ENCODE results near the gene POLR2C.

Gene POLR2C

DNA sequence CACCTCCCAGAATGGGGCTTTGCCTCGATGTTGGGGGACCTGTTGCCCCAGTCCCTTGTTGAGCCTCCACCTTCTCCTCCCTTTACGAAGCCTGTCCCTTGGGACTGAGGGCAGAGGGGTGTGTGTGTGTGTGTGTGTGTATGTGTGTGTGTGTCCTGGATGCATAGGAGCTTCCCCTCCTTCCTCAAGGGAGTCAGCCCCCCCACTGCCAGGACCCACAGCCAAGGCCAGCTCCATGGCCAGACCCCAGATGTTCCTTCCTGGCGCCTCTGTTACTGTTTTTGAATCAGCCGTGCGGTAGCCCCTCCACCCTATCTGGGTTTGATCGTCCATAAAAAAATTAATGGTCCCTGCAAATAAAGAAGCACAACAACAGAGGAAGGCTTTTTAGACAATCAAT lies 41.5 kb downstream of the POLR2C start:
- DNase-seq = no peak

DNA sequence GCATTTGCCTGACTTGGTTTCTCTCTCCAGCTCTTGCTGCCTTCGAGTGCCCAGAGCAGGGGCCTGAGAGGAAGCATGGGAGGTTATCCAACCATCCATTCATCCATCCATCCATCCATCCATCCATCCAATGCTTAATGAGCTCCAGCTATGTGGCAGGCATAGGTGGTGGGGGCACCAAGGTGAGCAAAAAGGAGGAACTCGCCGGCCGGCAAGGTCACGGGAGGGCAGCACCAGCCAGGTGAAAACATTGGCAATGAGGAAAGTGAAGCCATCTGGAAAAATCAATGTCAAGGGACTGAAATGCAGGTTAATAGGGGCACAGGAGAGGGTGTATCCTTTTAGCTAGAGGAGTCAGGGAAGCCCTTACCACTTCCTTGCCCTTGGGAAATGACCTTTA lies 42.0 kb downstream of the POLR2C start:
- no peak for DNase-seq

DNA sequence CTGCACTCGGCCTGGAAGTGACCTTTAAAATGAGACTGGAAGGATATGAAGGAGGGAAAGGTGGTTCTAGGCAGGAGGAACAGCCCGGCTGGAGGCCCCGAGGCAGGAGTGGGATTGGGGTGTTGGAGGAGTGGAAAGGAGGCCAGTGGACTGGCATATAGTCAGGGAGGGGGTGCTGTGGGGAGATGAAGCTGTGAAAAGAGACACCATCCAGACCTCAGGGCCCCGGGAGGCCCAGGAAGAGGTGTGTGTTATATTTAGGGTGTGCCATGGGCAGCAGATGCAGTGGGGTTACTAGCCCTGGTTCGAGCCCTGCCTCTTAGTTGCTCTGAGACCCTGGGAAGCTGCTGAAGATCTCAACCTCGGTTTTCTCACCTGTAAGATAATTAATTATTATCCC lies 42.7 kb downstream of the POLR2C start:
- DNase-seq = no peak

GRCh38 chr16:57507136-57508034 lies 44.9 kb downstream of the POLR2C start:
- DNase-seq = no peak

DNA sequence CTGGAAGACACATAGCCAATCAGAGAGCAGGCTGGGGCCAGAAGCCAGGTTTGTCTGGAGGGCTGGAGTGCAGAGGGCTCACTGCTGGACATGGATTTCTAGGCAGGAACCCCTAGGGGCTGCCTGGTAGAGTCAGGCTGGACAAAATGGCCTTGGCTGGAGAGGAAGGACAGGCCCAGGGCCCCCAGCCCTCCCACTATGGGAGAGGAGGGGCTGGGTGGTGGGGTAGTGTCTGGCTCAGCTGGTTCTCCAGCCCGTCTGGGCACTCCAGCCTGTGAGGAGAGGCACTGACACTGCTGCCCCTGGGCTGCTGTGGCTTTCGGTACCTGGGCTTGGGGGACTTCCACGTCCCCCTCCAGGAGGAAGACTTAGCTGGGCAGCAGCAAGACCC lies 45.6 kb downstream of the POLR2C start:
- DNase-seq = no peak

- DNase-seq = no peak
Observed at GRCh38 chr16:57509231-57509923, 46.9 kb downstream of the POLR2C start.

DNA sequence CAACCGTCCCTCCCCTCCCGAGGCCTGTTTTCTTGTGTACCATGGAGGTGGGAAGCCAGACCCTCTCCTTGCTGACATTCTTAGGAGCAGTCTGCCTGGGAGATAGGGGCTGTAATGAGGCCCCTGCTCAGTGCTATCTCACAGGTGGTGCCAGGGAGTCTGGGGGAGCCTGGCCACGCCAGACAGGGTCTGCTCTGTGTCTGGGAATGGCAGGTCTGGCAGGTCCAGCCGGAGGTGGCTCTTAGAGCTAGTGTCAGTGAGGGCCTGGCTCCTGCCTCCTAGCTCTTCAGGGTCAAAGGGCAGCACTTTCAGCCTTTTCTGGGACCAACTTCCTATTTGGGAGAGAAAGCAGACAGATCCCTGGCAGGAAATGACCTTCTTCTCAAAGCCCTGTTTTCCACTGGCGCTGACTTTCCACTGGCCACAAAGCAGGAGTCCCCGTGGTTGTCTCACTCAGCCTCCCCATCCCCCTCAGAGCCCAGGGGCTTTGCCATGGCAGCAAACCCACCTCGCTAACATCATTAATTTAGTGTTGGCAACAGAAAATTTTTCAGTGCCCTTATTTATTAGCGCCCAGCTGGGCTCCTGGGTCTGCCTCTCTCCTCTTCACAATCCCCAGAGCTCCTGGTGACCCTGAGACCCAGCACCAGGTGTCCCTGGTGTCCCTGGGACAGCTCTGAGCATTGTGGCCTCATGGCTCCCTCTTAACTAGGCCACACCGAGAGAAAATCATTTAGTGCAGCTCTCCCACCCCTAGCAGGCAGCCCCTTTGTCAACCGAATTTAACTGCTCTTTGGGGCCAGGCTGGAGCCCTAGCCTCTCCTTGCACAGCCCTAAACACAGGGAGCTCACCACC lies 47.8 kb downstream of the POLR2C start:
- no peak for DNase-seq

DNA sequence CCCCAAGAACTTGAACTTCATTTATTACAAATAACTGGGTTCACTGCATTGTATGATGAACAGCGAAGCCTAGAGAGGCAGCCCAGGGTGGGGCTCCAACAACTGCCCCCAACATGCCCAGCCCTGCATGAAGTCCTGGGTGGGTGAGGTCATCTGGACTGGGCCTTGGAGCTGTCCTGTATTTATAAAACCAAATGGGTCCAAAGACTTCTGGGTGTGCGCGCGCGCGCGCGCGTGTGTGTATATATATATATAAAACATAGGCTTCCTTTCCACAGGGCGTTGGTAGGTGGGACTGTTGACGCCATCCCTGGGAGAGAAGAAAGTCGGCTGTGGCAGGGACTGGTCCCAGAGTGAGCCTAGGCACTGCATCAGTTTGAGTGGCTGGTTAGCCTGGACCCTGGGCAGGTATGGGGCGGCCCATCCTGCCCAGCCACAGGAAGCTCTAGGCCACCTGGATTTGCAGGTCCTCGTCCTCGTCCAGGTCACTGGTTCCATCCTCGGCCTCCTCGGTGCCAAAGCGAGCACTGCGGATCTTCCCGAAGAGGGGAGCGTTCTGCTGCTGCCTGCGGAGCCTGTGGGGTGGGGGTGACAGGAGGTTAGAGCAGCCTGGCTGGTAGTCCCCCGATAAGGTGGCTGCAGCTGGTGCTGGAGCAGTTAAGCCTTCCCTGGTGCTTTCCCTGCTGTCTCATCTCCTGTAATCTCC lies 50.0 kb downstream of the POLR2C start:
- DNase-seq = no peak

- DNase-seq = no peak
Observed at GRCh38 chr16:57513371-57514102, 51.1 kb downstream of the POLR2C start.

GRCh38 chr16:57514371-57514770 lies 51.9 kb downstream of the POLR2C start:
- DNase-seq = no peak

- DNase-seq = no peak
Observed at GRCh38 chr16:57514791-57515600, 52.5 kb downstream of the POLR2C start.

DNA sequence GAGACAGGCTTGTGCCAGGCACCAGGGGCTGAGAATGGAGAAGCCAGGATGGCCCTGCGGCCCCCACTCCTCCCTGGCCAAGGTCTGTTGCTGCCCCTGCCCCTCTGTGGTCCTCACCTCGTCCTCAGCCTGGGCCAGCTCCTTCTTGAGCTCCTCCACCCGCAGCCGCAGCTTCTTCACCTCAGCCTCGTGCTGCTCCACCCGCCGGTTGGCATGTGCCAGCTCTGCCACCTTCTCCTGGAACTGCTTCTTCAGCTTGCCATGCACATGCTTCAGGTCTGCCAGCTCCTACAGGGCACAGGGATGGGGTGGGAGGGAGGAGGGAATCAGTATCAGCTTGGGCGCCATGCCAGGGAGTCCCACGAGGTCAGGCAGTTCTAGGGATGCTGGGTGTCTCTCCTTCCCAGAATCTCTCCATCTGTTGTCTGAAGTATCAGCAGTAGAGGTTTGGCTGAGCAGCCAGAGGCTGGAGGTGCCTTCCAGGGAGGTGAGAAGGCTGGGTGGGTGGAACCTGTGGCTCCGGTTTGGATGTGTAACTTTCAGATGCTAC lies 53.8 kb downstream of the POLR2C start:
- no peak for DNase-seq

GRCh38 chr16:57516773-57517172 lies 54.3 kb downstream of the POLR2C start:
- DNase-seq = no peak

GRCh38 chr16:57517397-57518367 lies 55.2 kb downstream of the POLR2C start:
- no peak for DNase-seq

- no peak for DNase-seq
Observed at GRCh38 chr16:57518520-57518919, 56.0 kb downstream of the POLR2C start.

GRCh38 chr16:57518922-57519321 lies 56.4 kb downstream of the POLR2C start:
- DNase-seq = no peak

GRCh38 chr16:57519796-57520360 lies 57.4 kb downstream of the POLR2C start:
- peak; percentile 66 for DNase-seq
